Left lobe of liver (tissue), 2 donors: ENCODE data around the gene LRP1B. TPM values are rescaled to one million over a fixed set of nuclear protein-coding genes. Genes with fewer than 3 reads are reported as not detected.

Source experiments
- ATAC-seq: fragments of 200-7000 bp; cut with Tn5 transposase; one replicate; pipeline ENCODE4 v1.9.1; 2020; ENCODE audit warnings: mild to moderate bottlenecking, moderate library complexity
- DNase-seq: peaks from one replicate; pipeline ENCODE4 v3.0.0-alpha.2; 2020; ENCODE audit warnings: low spot score
- total RNA-seq: library from RNA; stranded (reverse); gene quantifications from one replicate; pipeline ENCODE4 v1.2.1, GENCODE V29; 2021
- donor health status: DM: no; HTN: no; CAD: no; lungs with moderate emphysema.
- donor health status: DM: no; HTN: yes; CAD: no.

Gene LRP1B
- total RNA-seq, 1 donor from 2014 or later: 0.25 TPM

- DNase-seq (no peak), ATAC-seq (no peak)
These were observed 1883.2 kb downstream of the LRP1B start for GRCh38 chr2:140247451-140248195.

- ATAC-seq: no peak
- no peak for DNase-seq
These were observed 1883.9 kb downstream of the LRP1B start for GRCh38 chr2:140246957-140247356.

DNA sequence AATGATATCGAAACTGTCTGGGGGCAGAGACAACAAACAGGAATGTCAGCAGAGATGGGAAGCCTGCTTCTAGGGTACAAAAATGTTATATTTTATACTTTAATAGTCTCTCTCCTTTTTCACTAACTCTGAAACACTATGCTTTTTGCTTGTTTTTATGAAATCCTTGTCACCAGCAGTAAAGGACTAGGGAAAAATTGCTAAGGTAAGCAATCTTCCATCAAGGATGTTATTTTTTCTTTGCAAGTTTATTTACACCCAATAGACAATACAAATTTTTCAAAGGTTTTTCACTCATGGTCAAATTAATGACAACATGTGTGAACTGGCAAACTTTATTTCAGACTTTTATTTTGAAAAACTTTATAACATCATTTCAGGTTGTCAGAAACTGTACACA, 1884.8 kb downstream of the LRP1B start:
- DNase-seq: no peak
- no peak for ATAC-seq

DNA sequence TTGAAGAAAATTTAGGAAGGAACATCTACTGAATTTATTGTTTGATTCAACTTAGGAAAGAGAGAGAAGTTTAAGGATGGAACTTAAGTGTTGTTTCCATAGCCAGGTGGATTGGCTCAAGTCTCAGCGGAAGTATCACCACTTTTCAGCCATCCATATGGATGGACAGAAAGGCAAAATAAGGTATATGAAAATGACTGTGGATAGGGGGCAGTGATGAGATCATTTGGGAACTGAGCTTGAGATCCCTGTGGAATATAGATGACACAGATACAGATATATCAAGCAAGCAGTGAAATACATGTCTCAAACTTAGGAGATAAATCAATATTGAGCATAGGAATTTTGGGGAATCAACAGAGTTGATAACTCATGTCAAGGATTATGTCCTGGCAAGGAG, 1887.9 kb downstream of the LRP1B start:
- ATAC-seq (no peak), DNase-seq (no peak)

DNA sequence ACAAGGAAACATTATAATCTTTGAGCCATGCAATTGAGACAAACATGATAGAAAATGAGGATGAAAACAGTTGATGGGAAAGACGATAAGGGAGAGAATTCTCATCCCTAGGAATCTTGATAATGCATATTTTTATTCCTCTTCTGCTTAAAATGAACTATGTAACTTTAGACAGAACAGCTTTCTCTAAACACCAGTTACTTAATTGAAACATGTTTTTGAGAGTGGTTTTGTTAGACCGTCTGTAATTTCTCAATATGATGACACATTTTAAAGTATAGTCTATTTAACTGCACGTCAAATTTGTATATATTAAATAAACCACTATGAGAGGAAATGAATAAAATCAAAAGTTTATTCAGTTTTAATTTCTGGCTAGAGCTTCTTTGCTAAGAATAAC, 1896.7 kb downstream of the LRP1B start:
- ATAC-seq: no peak
- no peak for DNase-seq

GRCh38 chr2:140210963-140211362, 1919.9 kb downstream of the LRP1B start:
- ATAC-seq (no peak), DNase-seq (no peak)

DNA sequence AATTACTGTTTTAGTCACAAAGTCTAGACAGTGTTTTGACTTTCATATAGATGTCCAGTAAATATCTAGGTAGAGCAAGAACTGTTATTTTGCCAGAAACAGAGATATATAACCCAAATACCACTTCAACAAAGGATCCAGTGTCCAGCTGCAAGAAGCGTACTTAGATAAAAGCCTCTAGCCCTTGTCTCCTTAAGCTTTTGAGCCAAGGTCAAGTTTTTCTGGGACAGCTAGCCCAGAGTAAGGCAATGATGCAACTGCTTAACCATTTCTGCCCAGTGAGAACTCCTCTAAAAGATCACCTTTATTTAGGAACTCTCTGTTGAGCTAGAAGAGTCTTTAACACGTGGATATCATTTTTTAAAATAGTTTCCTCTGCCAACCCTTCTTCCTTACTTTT, 1925.7 kb downstream of the LRP1B start:
- ATAC-seq (no peak), DNase-seq (no peak)

DNA sequence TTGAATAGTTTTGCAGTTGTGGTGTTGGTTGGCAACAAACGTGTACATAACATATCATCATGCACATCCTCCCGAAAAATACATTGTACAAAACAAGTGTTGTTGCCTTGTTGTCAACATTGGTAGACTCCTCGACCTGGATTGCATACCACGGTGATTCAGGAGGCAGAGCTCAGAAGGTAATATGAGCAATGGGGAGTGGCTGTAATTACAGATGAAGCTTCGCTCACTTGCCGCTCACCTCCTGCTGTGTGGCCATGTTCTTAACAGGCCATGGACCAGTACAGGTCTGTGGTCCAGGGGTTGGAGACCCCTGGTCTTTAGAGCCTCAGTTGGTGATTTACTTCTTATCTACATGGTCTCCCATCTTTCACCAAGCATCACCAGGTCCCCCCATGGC, 1927.5 kb downstream of the LRP1B start:
- no peak for DNase-seq

GRCh38 chr2:140201572-140201971, 1929.2 kb downstream of the LRP1B start:
- no peak for DNase-seq
- ATAC-seq: no peak

More for the DNA sequence above, 1927.5 kb downstream of the LRP1B start:
- no peak for ATAC-seq

DNA sequence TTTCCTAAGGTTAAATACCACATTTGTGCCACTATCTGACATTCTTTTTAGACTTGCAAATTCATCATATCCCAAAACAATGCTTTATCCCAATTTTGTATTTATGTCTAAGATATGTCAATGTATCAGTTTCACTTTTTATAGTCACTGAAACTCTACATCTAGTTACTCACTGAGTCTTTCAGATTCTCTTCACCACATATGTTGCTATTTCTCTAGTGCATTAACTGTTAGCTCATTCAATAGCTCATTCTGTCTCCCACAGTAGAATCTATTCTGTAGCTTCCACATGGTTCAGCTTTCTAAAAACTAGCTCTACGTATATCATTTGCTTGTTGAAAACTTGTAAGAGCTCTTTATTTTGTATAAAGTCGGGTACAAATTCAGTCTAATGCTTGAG, 1930.1 kb downstream of the LRP1B start:
- ATAC-seq (no peak), DNase-seq (no peak)

- no peak for ATAC-seq
- no peak for DNase-seq
These were observed 1930.5 kb downstream of the LRP1B start for GRCh38 chr2:140200307-140200706.

- DNase-seq (no peak), ATAC-seq (no peak)
These were observed 1931.5 kb downstream of the LRP1B start for GRCh38 chr2:140199312-140199711.

DNA sequence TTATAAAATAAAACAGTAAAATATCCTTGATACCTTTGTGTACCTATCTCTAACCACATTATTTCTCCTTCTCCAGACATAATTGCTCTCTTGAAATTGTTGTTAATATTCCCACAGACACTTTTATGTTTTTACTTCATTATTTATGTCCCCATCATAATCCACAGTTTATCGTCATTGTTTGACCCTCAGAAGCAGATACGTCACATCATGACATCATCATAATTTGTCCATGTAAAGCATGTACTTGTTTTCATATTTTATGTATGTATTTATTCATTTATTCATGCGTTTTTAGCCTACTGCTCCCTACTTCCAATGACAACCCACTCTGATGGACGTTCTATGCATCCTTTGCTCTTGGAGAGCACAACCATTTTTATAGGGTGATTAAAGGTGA, 1943.7 kb downstream of the LRP1B start:
- no peak for ATAC-seq
- DNase-seq: no peak

DNA sequence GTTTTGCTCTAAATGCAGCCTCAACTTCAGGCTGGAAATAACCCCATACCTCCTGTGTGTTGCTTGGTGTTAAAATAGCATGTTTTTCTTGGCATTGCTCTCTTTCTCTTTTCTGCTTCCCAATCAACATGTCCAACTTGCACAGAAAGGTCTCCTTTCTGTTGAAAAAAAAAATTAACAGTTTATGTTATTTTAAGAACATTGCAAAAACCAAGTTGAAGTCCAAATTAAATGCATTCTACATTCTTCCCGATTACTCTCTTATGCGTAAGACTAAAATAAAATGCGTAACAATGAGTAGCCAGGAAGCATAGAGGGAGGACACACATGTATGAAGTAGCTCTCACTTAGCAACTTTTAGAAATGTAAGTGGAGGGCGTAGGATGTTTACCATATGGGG, 1944.5 kb downstream of the LRP1B start:
- ATAC-seq (no peak), DNase-seq (no peak)

DNA sequence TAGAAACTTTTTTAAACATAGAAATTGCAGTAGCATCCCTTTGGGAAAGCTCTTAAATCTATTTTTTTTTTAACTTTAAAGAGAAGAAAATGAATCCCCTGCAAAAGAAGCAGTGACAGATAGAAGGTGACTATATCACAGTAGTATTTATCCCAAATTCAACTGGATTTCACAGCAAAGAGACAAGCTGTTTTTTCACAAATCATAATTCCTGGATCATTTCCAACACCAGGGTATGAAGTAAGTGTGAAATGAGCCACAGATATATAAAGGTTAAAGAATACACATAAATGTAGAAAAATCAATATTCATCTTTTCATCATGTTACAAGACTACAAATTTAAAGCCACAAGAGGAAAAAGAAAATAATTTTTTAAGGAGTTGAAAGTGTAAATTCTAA, 1945.7 kb downstream of the LRP1B start:
- ATAC-seq (no peak), DNase-seq (no peak)

GRCh38 chr2:140183056-140183765, 1947.6 kb downstream of the LRP1B start:
- no peak for DNase-seq
- ATAC-seq: no peak
